Measurements from ENCODE around the gene LPCAT3.

The LPCAT3 gene

GRCh38 chr12:6950401-6950801 lies 67.9 kb downstream of the LPCAT3 start:
- Histone ChIP-seq H3K27me3 (replicated peaks; ENCODE audit: control insufficient read depth, insufficient read depth, low read length) (peaks cover 10% of the 10 kb centered on the region), H3K36me3 (ENCODE audit: control insufficient read depth, insufficient read depth, low read length, severe bottlenecking) (no peaks in the 10 kb centered on the region), H3K4me1 (ENCODE audit: control insufficient read depth, insufficient read depth, low read length) (peaks cover under 1% of the 10 kb centered on the region), H3K4me3 (ENCODE audit: low read length) (no peak overlapping the region), H3K9ac (ENCODE audit: low read length) (no peak overlapping the region), H3K9me3 (ENCODE audit: control insufficient read depth, low read length) (no peaks in the 10 kb centered on the region)
- no peak for DNase-seq (ENCODE audit: low read depth)

GRCh38 chr12:6948873-6949594 lies 69.2 kb downstream of the LPCAT3 start:
- Histone ChIP-seq H3K4me1 (ENCODE audit: control insufficient read depth, insufficient read depth, low read length) (peaks cover 12% of the 10 kb centered on the region), H3K9ac (ENCODE audit: low read length) (no peak overlapping the region), H3K4me3 (ENCODE audit: low read length) (no peak overlapping the region), H3K27me3 (replicated peaks; ENCODE audit: control insufficient read depth, insufficient read depth, low read length) (peaks cover 5% of the 10 kb centered on the region), H3K9me3 (ENCODE audit: control insufficient read depth, low read length) (no peaks in the 10 kb centered on the region), H3K36me3 (ENCODE audit: control insufficient read depth, insufficient read depth, low read length, severe bottlenecking) (no peaks in the 10 kb centered on the region)
- no peak for DNase-seq (ENCODE audit: low read depth)

- DNase-seq (ENCODE audit: low read depth) = no peak
- peaks cover under 1% of the 10 kb centered on the region for H3K27me3 ChIP-seq (replicated peaks; ENCODE audit: control insufficient read depth, insufficient read depth, low read length)
- peaks cover 20% of the 10 kb centered on the region for H3K4me1 ChIP-seq (ENCODE audit: control insufficient read depth, insufficient read depth, low read length)
- H3K4me3 ChIP-seq (ENCODE audit: low read length) = no peak overlapping the region
- H3K9ac ChIP-seq (ENCODE audit: low read length) = no peak overlapping the region
- no peaks in the 10 kb centered on the region for H3K9me3 ChIP-seq (ENCODE audit: control insufficient read depth, low read length)
- H3K36me3 ChIP-seq (ENCODE audit: control insufficient read depth, insufficient read depth, low read length, severe bottlenecking) = no peaks in the 10 kb centered on the region
These were observed 70.7 kb downstream of the LPCAT3 start for GRCh38 chr12:6947615-6948014.

- Histone ChIP-seq H3K4me1 (ENCODE audit: control insufficient read depth, insufficient read depth, low read length) (peaks cover 21% of the 10 kb centered on the region), H3K9ac (ENCODE audit: low read length) (no peak overlapping the region), H3K4me3 (ENCODE audit: low read length) (no peak overlapping the region), H3K27me3 (replicated peaks; ENCODE audit: control insufficient read depth, insufficient read depth, low read length) (no peaks in the 10 kb centered on the region), H3K36me3 (ENCODE audit: control insufficient read depth, insufficient read depth, low read length, severe bottlenecking) (no peaks in the 10 kb centered on the region), H3K9me3 (ENCODE audit: control insufficient read depth, low read length) (no peaks in the 10 kb centered on the region)
- DNase-seq (ENCODE audit: low read depth) = no peak
These were observed 71.3 kb downstream of the LPCAT3 start for GRCh38 chr12:6946920-6947374.

DNA sequence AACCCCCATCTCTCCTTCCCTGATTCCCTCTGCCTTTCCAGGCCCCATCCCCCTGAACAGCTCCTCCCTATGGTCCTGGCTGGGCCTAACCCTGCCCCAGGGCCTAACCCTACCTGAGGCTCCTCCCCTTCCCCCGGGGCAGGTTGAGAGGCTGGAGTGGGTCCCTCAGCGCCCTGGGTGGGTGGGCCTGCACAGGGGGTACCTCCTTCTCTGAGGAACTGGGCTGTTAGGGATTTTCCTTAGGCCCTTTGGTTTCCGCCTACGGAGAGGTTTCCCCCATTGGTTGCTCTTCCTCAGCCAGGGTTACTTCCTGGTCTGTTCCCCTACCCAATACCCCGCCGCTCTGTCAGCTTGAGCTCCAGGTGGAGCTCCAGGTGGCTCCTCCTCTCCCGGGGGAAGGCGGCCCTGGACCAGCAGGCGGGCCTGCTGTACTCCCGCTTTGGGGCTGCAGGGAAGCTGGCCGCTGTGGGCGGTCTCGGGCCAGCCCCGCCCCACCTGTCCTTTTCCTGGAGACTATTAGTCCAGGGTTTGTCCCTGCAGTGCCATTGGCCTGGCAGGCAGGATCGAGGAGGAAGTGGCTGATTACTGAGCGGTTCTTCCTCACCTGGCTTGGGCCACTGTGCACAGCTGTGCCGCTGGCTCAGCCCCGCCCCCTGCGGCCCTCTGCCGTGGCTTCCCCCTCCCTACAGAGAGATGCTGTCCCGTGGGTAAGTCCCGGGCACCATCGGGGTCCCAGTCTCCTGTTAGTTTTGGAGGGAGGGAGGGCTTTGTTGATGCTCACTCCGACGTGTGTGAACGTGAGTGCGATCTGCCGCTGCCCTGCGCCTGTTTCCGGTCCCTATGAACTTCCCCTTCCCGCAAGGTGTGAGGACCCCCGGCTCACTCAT lies 72.0 kb downstream of the LPCAT3 start:
- peaks cover 21% of the 10 kb centered on the region for H3K4me1 ChIP-seq (ENCODE audit: control insufficient read depth, insufficient read depth, low read length)
- H3K27me3 ChIP-seq (replicated peaks; ENCODE audit: control insufficient read depth, insufficient read depth, low read length) = no peaks in the 10 kb centered on the region
- no peaks in the 10 kb centered on the region for H3K9me3 ChIP-seq (ENCODE audit: control insufficient read depth, low read length)
- no peak for DNase-seq (ENCODE audit: low read depth)
- no peak overlapping the region for H3K4me3 ChIP-seq (ENCODE audit: low read length)
- H3K36me3 ChIP-seq (ENCODE audit: control insufficient read depth, insufficient read depth, low read length, severe bottlenecking) = peaks cover 5% of the 10 kb centered on the region
- no peak overlapping the region for H3K9ac ChIP-seq (ENCODE audit: low read length)

DNA sequence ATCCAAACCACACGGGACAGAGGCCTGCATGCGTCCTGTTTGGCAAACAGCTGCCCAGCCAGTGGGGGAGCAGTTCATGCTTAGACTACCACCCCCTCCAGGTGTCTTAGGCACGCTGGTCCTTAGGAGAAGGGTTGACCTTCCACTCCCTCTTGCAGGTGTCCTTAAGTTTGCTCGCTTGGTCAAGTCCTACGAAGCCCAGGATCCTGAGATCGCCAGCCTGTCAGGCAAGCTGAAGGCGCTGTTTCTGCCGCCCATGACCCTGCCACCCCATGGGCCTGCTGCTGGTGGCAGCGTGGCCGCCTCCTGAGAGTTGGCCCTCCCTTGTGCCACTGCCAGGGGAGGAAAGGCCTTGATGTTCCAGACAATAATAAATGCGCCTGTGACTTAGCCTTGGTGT lies 72.7 kb downstream of the LPCAT3 start:
- Histone ChIP-seq H3K36me3 (ENCODE audit: control insufficient read depth, insufficient read depth, low read length, severe bottlenecking) (peaks cover 11% of the 10 kb centered on the region), H3K4me3 (ENCODE audit: low read length) (no peak overlapping the region), H3K27me3 (replicated peaks; ENCODE audit: control insufficient read depth, insufficient read depth, low read length) (no peaks in the 10 kb centered on the region), H3K9ac (ENCODE audit: low read length) (no peak overlapping the region), H3K9me3 (ENCODE audit: control insufficient read depth, low read length) (no peaks in the 10 kb centered on the region), H3K4me1 (ENCODE audit: control insufficient read depth, insufficient read depth, low read length) (peaks cover 21% of the 10 kb centered on the region)
- DNase-seq (ENCODE audit: low read depth) = no peak

GRCh38 chr12:6944381-6945186 lies 73.7 kb downstream of the LPCAT3 start:
- Histone ChIP-seq H3K9ac (ENCODE audit: low read length) (peak overlapping the region; percentile 94), H3K9me3 (ENCODE audit: control insufficient read depth, low read length) (no peaks in the 10 kb centered on the region), H3K36me3 (ENCODE audit: control insufficient read depth, insufficient read depth, low read length, severe bottlenecking) (peaks cover 18% of the 10 kb centered on the region), H3K4me3 (ENCODE audit: low read length) (peak overlapping the region; percentile 86), H3K27me3 (replicated peaks; ENCODE audit: control insufficient read depth, insufficient read depth, low read length) (no peaks in the 10 kb centered on the region), H3K4me1 (ENCODE audit: control insufficient read depth, insufficient read depth, low read length) (peaks cover 21% of the 10 kb centered on the region)
- peak; percentile 98 for DNase-seq (ENCODE audit: low read depth)

DNA sequence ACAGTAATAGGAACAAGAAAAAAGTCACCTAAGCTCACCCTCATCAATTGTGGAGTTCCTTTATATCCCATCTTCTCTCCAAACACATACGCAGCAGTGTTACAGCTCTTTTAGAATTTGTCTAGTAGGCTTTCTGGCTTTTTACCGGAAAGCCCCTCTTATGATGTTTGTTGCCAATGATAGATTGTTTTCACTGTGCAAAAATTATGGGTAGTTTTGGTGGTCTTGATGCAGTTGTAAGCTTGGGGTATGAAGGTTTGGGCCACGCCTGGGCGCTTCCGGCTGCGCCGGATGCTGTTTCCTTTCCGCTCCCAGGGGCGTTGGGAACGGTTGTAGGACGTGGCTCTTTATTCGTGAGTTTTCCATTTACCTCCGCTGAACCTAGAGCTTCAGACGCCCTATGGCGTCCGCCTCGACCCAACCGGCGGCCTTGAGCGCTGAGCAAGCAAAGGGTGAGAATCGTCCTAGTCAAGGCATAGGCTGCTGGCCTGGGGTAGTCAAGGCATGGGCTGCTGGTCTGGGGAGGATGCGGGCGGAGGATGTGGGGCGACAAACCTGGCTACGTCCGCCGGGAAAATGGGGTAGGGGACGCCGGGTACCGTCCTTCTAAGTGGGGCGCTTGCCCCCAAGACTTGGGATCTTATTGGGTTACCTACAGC lies 74.4 kb downstream of the LPCAT3 start, which contains the start of the genes C12orf57 and RNU7-1:
Gene C12orf57 (plus strand): TSS at position 301 of the 659 bp plus-strand sequence. CDS start 100 bp downstream, at position 401.
Gene RNU7-1 (plus strand): TSS at position 95 of the 659 bp plus-strand sequence.
- Histone ChIP-seq H3K27me3 (replicated peaks; ENCODE audit: control insufficient read depth, insufficient read depth, low read length) (no peaks in the 10 kb centered on the region), H3K9ac (ENCODE audit: low read length) (peak within 1 kb of the TSS; percentile 94), H3K9me3 (ENCODE audit: control insufficient read depth, low read length) (no peaks in the 10 kb centered on the region), H3K4me3 (ENCODE audit: low read length) (peak within 1 kb of the TSS; percentile 86), H3K36me3 (ENCODE audit: control insufficient read depth, insufficient read depth, low read length, severe bottlenecking) (peaks cover 23% of the 10 kb centered on the region), H3K4me1 (ENCODE audit: control insufficient read depth, insufficient read depth, low read length) (peaks cover 26% of the 10 kb centered on the region)
- DNase-seq (ENCODE audit: low read depth) = peak; percentile 78

- peak; percentile 95 for DNase-seq (ENCODE audit: low read depth)
- peak overlapping the region; percentile 94 for H3K9ac ChIP-seq (ENCODE audit: low read length)
- peaks cover 27% of the 10 kb centered on the region for H3K4me1 ChIP-seq (ENCODE audit: control insufficient read depth, insufficient read depth, low read length)
- H3K36me3 ChIP-seq (ENCODE audit: control insufficient read depth, insufficient read depth, low read length, severe bottlenecking) = peaks cover 23% of the 10 kb centered on the region
- no peaks in the 10 kb centered on the region for H3K9me3 ChIP-seq (ENCODE audit: control insufficient read depth, low read length)
- H3K27me3 ChIP-seq (replicated peaks; ENCODE audit: control insufficient read depth, insufficient read depth, low read length) = no peaks in the 10 kb centered on the region
- peak overlapping the region; percentile 86 for H3K4me3 ChIP-seq (ENCODE audit: low read length)
These were observed 74.9 kb downstream of the LPCAT3 start for GRCh38 chr12:6943389-6943721.

DNA sequence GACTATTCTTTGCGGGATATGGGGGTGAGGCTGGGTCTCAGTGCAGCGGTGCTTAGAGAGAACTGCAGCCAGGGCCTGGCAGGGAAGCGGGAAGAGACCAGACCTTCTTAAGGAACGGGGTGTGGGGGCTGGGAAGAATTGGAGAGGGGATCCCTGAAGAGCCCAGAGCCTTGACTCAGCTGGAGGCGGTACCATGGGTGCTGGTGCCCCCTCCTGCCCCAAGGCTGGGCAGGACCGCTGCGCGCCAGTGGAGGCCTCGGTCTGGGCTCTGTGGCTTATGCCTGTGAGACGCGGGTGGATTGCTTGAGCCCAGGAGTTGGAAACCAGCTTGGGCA lies 76.0 kb downstream of the LPCAT3 start:
- no peaks in the 10 kb centered on the region for H3K9me3 ChIP-seq (ENCODE audit: control insufficient read depth, low read length)

More for the DNA sequence above, 76.0 kb downstream of the LPCAT3 start:
- Histone ChIP-seq H3K4me1 (ENCODE audit: control insufficient read depth, insufficient read depth, low read length) (peaks cover 33% of the 10 kb centered on the region), H3K9ac (ENCODE audit: low read length) (peak overlapping the region; percentile 94), H3K4me3 (ENCODE audit: low read length) (no peak overlapping the region), H3K36me3 (ENCODE audit: control insufficient read depth, insufficient read depth, low read length, severe bottlenecking) (peaks cover 23% of the 10 kb centered on the region), H3K27me3 (replicated peaks; ENCODE audit: control insufficient read depth, insufficient read depth, low read length) (no peaks in the 10 kb centered on the region)
- no peak for DNase-seq (ENCODE audit: low read depth)

Data from adipocyte (in vitro differentiated cells).